NT2/D1 (cell line): Measurements from ENCODE around the gene PTN.

Experiments
- SUZ12 ChIP-seq: IDR thresholded peaks from 2 replicates; pipeline ENCODE4 v1.6.1; 2011; ENCODE audit not compliant: insufficient read length, insufficient read depth; ENCODE audit errors: extremely low read depth
- ZNF274 ChIP-seq: IDR thresholded peaks from 2 replicates; pipeline ENCODE4 v1.6.1; 2011; ENCODE audit warnings: mild to moderate bottlenecking, low read depth, low read length

- TF ChIP-seq ZNF274 = no peak
- no peak for TF ChIP-seq SUZ12
Observed at GRCh38 chr7:137325927-137326326, 17.6 kb downstream of the PTN start.
